HG03520 (cell line): ENCODE data around the gene ITIH4.

Source experiments
- ATAC-seq: cut with Tn5 transposase; IDR thresholded peaks from one replicate; pipeline ENCODE4 v1.9.1; 2021; ENCODE audit warnings: mild to moderate bottlenecking, moderate library complexity; ENCODE audit not compliant: unreplicated experiment

ITIH4 gene

DNA sequence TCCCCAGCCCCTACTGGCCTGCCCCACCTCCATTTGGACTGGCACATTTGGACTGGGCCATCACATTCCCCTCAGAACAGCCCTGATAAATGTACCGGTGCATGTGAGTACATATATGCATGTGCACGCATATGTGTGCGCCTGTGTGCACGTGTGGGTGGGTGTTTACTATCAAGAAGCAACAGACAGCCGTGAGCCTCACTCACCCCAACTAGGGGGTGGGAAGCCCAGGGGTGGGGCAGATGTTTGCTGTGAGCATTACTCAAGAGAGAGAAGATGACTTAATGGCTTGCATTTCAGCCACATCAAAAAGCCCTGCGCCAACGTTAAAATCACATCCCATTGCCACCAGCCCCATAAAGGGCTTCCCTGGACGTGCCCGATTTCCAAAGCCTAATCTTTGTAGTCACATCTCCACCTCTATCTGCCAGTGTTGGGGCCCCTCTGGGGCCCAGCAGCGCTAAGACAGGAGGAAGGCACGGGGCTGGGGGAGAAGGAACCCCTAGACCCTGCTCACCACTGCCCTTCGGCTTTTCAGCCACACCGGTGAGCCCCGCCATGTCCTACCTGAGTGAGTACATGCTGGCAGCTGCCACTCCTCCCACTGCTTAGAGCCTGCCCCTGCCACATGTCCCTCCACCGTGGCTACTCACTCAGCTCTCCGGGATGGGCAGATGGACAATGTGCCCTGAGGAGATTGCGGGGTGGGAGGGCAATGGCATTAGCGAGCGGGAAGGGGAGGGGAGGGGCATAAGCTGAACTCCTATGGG is 25.0 kb downstream of the ITIH4 start:
- no peak for ATAC-seq

GRCh38 chr3:52801839-52802238 is 28.6 kb downstream of the ITIH4 start:
- no peak for ATAC-seq

DNA sequence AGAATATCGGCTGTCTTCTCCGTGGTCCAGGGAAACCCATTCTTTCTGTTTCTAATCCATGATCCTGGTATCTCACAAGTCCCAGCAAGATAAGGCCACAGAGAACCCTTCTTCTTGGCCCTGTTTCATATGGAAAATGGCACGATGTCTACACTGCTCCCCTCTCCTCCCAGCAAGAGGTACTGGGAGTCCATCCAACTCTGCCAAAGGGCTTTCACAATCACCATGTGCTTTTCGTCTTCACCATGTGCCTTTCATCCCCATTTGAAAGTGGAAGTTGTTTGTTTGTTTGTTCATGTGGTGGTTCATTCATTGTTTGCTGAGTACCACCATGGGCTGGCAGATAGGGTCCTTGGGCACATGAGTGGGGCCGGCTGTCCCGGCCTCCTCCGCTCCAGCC is 30.4 kb downstream of the ITIH4 start:
- ATAC-seq: no peak

DNA sequence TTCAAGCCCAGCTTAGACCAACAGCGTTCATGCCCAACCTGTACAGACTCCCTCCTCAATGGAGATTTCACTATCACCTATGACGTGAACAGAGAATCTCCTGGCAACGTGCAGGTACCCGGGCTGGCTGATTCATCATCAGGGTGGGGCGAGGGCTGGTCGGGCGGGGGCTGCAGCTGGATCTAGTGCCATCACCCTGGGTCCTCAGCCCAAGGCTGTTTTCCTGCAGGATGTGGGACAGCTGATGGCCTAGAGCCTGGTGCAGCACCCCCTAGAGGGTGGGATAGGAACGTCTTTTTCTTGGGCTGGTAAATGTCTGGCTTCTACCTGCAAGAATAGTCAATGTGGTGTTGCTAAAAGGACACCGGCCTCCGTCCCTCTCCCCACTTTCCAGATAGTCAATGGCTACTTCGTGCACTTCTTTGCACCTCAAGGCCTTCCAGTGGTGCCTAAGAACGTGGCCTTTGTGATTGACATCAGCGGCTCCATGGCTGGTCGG is 31.4 kb downstream of the ITIH4 start:
- ATAC-seq: no peak

DNA sequence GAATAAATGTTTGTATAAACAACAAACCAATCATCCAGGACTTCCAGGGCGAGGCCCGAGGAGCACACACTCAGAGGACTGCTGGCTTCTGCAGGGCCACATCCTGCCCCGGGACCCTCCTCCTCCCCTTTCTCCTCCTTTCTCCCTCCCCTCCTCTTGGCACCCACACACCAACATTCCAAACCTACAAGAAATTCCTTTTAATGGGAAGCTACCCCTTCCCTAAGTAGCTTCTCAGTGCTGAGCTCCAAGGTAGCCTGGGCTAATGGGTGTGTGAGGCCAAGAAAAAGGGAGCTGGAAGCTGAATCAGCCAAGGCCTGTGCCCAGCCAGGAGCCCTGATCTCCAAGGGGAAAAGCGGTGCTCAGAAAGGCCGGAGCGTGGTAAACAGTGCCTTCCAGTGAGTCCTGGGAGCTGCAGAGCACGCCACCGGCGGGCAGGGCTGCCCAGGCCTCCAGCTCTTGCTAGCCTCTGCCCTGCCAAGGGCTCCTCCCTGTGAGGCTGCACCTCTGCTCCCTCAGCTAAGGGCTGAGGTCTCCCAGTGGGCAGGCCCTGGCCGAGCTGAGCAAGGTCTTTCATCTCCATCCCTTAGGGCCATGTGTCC is 32.0 kb downstream of the ITIH4 start:
- ATAC-seq: no peak

DNA sequence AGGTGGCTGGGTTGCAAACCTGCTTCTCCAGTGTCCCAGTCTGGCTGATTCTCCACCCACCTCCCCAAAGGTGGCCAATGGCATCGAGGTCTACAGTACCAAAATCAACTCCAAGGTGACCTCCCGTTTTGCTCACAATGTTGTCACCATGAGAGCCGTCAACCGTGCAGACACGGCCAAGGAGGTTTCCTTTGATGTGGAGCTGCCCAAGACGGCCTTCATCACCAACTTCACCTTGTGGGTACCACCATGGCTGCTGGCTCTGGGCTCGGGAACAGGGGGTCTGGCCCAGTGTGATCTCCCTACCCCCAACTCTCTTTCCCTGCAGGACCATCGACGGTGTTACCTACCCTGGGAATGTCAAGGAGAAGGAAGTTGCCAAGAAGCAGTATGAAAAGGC is 34.1 kb downstream of the ITIH4 start:
- no peak for ATAC-seq

GRCh38 chr3:52795298-52795900 is 35.1 kb downstream of the ITIH4 start:
- ATAC-seq: no peak

GRCh38 chr3:52794612-52795099 is 35.8 kb downstream of the ITIH4 start, which contains the start of gene ITIH3:
ITIH3 (plus strand) TSS chr3:52794796; CDS start chr3:52794804, 8 bp downstream.
- no peak for ATAC-seq

DNA sequence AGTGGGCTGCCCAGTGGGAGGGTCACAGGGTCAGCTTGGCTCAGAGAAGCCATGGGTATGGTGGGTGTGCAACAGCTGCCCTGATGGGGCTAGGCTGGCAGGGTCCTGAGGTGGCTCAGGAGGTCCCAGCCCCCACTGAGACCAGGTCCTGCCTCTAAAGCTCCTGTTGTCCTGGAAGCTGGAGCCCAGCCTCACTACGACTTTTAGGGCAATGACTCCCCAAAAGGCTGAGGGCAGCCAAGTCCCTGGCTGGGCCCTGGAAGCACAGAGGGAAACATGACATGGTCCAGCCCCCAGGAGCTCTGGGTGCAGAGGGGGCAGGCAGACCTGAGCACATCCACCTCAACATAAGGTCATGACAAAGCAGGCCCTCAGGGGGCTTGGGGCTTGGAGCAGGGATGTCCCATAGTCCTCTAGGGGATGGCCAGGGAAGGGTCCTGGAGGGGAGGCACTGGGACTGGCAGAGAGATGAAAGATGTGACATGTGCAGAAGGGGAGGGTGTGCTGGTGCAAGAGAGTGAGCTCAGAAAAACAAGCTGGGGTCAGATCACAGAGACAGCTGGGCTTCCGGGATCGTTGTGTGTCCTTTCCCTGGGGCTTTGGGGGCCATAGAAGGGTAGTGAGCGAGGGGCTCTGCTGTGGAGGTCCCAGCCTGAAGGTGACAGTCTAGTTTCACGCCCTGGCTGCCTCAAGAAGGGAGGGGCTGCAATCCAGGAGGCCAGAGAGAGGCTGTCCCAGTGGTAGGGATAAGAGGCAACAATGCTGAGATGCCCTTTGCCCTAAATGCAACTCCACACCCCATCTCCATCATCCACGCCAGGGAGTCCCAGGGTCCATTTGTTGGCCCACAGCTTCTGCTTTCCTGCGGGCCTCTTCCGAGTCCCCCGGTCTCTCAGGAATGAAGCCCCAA is 36.5 kb downstream of the ITIH4 start:
- ATAC-seq: no peak

- ATAC-seq: no peak
Measured at GRCh38 chr3:52792961-52793695, 37.3 kb downstream of the ITIH4 start.

DNA sequence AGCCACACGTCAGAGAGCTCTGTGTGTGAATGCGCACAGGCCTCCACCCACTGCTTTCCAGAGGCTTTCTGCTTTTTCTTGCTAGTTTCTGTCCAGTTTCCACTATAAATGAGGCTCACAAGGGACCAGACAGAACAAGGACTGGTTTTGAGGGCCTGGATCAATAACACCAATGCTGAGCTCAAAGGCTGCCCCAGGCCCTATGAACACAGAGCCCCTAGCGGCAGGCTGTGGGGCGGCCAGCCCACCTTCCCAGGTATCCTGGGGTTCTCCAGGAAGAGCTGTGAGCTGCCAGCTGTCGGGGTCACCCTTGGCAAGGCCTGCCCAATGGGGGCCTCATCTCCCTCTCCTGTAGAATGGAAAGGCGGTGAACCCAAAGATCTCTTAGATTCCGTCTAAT is 38.1 kb downstream of the ITIH4 start:
- ATAC-seq: no peak

DNA sequence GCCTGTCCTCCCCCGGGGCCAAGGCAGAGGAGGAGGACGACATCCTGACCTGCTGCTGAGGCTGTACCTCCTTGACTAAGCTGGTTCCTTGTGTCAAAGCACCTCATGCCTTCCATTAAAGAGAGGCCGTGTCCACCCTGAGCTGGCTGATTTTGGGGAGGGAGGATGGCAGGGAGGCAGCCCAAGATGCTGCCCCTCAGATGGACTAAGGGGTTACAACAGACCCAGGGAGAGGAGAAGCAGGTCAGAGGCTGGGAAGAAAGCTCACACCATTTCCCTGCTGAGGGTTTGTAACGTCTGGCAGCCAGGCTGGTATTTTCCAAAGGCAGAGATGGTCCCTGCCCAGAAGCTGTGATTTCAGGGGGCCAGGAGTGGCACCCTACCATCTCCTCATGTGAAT is 38.5 kb downstream of the ITIH4 start:
- no peak for ATAC-seq

- ATAC-seq: no peak
Measured at GRCh38 chr3:52791366-52791765, 39.1 kb downstream of the ITIH4 start.

DNA sequence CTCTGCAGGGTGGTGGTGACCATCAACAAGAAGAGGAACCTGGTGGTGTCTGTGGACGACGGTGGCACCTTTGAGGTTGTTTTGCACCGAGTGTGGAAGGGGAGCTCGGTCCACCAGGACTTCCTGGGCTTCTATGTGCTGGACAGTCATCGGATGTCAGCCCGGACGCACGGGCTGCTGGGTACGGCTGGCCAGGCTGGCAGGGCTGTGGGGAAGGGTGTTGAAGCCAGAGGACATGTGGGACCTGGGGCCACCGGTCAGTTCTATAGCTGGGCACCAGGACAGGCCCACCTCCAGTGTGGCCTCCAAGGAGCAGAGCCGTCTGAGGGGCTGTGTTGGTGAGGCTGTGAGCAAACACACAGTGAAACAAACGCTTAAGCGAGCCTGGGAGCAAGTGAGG is 39.7 kb downstream of the ITIH4 start:
- ATAC-seq: no peak

DNA sequence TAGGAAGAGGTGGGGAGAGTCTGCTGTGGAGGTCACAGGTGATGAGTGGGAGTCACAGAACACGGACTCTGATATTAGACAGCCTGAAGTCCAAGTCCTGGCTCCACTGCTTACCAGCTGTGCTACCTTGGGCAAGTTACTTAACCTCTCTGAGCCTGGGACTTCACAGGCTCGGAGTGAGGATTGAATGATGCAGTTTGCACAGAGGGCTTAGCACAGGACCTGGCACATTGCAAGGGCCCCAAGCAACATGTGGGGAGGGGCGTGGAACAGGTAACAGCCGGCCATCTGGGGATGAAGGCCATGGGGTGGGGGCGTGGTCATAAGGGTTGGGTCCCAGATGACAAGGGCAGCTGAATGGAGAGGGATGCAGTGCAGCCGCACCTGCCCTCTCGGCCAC is 40.1 kb downstream of the ITIH4 start:
- no peak for ATAC-seq

GRCh38 chr3:52789746-52790040 is 40.8 kb downstream of the ITIH4 start:
- ATAC-seq: no peak

GRCh38 chr3:52788890-52789745 is 41.4 kb downstream of the ITIH4 start:
- ATAC-seq: no peak

- ATAC-seq: no peak
Measured at GRCh38 chr3:52787672-52788625, 42.5 kb downstream of the ITIH4 start.
